ENCODE measurements around the gene COL4A2.

DNA sequence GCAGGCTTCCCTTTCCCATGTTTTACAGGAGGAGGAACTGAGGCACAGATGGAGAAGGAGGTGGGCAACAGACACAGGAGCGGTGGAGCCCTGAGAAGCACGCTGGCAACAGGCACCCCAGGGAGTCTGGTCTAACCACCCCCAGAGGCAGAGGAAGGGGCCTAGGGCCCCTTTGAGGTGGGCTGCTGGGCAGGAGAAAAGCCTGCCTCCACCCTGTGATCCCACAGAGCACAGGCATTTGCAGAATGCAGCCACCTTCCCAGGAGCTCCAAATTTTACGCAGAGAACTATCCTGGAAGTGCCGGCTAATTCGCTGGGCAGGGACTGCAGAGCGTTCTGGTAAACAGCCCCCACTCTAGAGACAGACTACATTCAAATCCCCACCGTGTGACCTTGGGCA is 224.0 kb downstream of the COL4A2 start:
- TF ChIP-seq ELF4 (IDR thresholded peaks at IDR 0.05) (no peak), SUZ12 (IDR thresholded peaks at IDR 0.05) (no peak), ZNF384 (IDR thresholded peaks at IDR 0.05) (no peak), BHLHE40 (IDR thresholded peaks at IDR 0.05; ENCODE audit: borderline replicate concordance) (no peak), SP1 (IDR thresholded peaks at IDR 0.05) (no peak), FOXA1 (IDR thresholded peaks at IDR 0.05) (no peak), ARNT (IDR thresholded peaks at IDR 0.05) (no peak), NFRKB (IDR thresholded peaks at IDR 0.05) (no peak), TARDBP (IDR thresholded peaks at IDR 0.05) (no peak), FOXM1 (IDR thresholded peaks at IDR 0.05; ENCODE audit: borderline replicate concordance) (no peak), CTBP1 (IDR thresholded peaks at IDR 0.05; ENCODE audit: borderline replicate concordance) (no peak), FOXK2 (IDR thresholded peaks at IDR 0.05) (no peak)
- TF ChIP-seq, protein P1, sequence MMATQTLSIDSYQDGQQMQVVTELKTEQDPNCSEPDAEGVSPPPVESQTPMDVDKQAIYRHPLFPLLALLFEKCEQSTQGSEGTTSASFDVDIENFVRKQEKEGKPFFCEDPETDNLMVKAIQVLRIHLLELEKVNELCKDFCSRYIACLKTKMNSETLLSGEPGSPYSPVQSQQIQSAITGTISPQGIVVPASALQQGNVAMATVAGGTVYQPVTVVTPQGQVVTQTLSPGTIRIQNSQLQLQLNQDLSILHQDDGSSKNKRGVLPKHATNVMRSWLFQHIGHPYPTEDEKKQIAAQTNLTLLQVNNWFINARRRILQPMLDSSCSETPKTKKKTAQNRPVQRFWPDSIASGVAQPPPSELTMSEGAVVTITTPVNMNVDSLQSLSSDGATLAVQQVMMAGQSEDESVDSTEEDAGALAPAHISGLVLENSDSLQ (IDR thresholded peaks at IDR 0.05): no peak
